HepG2 (cell line): ENCODE results near the gene TRIM31. TPM values are rescaled to one million over a fixed set of nuclear protein-coding genes. Genes with fewer than 3 reads are reported as not detected.

Experiments used
- CTCF ChIP-seq: sonication (generic); formaldehyde crosslinking; IDR thresholded peaks from 2 replicates; pipeline ENCODE4 v1.5.0; 2020; ENCODE audit warnings: mild to moderate bottlenecking, missing genetic modification reagents, moderate library complexity
- GTF3A ChIP-seq: sonication (generic); formaldehyde crosslinking; conservative IDR thresholded peaks from 2 replicates; pipeline ENCODE4 v1.4.0; 2020; ENCODE audit warnings: mild to moderate bottlenecking, missing genetic modification reagents
- HINFP ChIP-seq: sonication (generic); formaldehyde crosslinking; IDR thresholded peaks from 2 replicates; pipeline ENCODE4 v1.4.0; 2020; ENCODE audit warnings: low read depth, mild to moderate bottlenecking, missing genetic modification reagents
- HMG20A ChIP-seq: IDR thresholded peaks from 2 replicates; pipeline ENCODE4 v1.6.1; 2016; ENCODE audit warnings: borderline replicate concordance
- ISL2 ChIP-seq: sonication (generic); formaldehyde crosslinking; IDR thresholded peaks from 2 replicates; pipeline ENCODE4 v1.5.0; 2020; ENCODE audit warnings: missing genetic modification reagents
- JUNB ChIP-seq: sonication (generic); formaldehyde crosslinking; IDR thresholded peaks from 2 replicates; pipeline ENCODE4 v1.8.0; 2022; ENCODE audit warnings: missing genetic modification reagents, mild to moderate bottlenecking, borderline replicate concordance
- KDM2A ChIP-seq: sonication (generic); formaldehyde crosslinking; IDR thresholded peaks from 2 replicates; pipeline ENCODE4 v1.4.0; 2020; ENCODE audit warnings: low read depth, missing genetic modification reagents, borderline replicate concordance
- KDM5A ChIP-seq: fragments of 200-600 bp; sonication (generic); IDR thresholded peaks from 2 replicates; pipeline ENCODE4 v1.7.0; 2018; ENCODE audit warnings: antibody characterized with exemption, mild to moderate bottlenecking, low read length, borderline replicate concordance
- MAFF ChIP-seq: IDR thresholded peaks from 2 replicates; pipeline ENCODE4 v1.6.1; 2011; ENCODE audit warnings: low read depth, low read length, improper control_type of control experiment
- MLLT10 ChIP-seq: sonication (generic); formaldehyde crosslinking; IDR thresholded peaks from 2 replicates; pipeline ENCODE4 v1.4.0; 2020; ENCODE audit warnings: missing genetic modification reagents
- MYNN ChIP-seq: sonication (generic); formaldehyde crosslinking; IDR thresholded peaks from 2 replicates; pipeline ENCODE4 v1.4.0; 2020; ENCODE audit warnings: mild to moderate bottlenecking, low read depth, missing genetic modification reagents
- NCOA2 ChIP-seq: sonication (generic); formaldehyde crosslinking; IDR thresholded peaks from 2 replicates; pipeline ENCODE4 v1.8.0; 2022; ENCODE audit warnings: inconsistent platforms
- NFIB ChIP-seq: sonication (generic); formaldehyde crosslinking; IDR thresholded peaks from 2 replicates; pipeline ENCODE4 v1.9.0; 2021; ENCODE audit warnings: missing genetic modification reagents, mild to moderate bottlenecking, borderline replicate concordance
- NR0B2 ChIP-seq: sonication (generic); formaldehyde crosslinking; IDR thresholded peaks from 2 replicates; pipeline ENCODE4 v1.4.0; 2020; ENCODE audit warnings: mild to moderate bottlenecking, missing genetic modification reagents
- SMAD3 ChIP-seq: sonication (generic); formaldehyde crosslinking; IDR thresholded peaks from 2 replicates; pipeline ENCODE4 v1.4.0; 2020; ENCODE audit warnings: missing genetic modification reagents
- SMYD3 ChIP-seq: sonication (generic); formaldehyde crosslinking; IDR thresholded peaks from 2 replicates; pipeline ENCODE4 v1.8.1; 2023; ENCODE audit warnings: mild to moderate bottlenecking, missing genetic modification reagents
- SP4 ChIP-seq: sonication (generic); formaldehyde crosslinking; IDR thresholded peaks from 2 replicates; pipeline ENCODE4 v1.8.1; 2023; ENCODE audit warnings: mild to moderate bottlenecking, missing genetic modification reagents
- STAT5B ChIP-seq: sonication (generic); formaldehyde crosslinking; IDR thresholded peaks from 2 replicates; pipeline ENCODE4 v1.4.0; 2020; ENCODE audit warnings: missing genetic modification reagents
- TAF1 ChIP-seq: sonication (generic); formaldehyde crosslinking; IDR thresholded peaks from 2 replicates; pipeline ENCODE4 v1.4.0; 2020; ENCODE audit warnings: missing genetic modification reagents
- ZNF484 ChIP-seq: sonication (generic); formaldehyde crosslinking; IDR thresholded peaks from 2 replicates; pipeline ENCODE4 v1.5.1; 2020; ENCODE audit warnings: mild to moderate bottlenecking, low read depth, missing genetic modification reagents, borderline replicate concordance
- ZNF629 ChIP-seq: sonication (generic); formaldehyde crosslinking; conservative IDR thresholded peaks from 2 replicates; pipeline ENCODE4 v1.5.0; 2020; ENCODE audit warnings: missing genetic modification reagents
- ZNF746 ChIP-seq: sonication (generic); formaldehyde crosslinking; IDR thresholded peaks from 2 replicates; pipeline ENCODE4 v1.8.0; 2022; ENCODE audit warnings: mild to moderate bottlenecking, missing genetic modification reagents
- ZSCAN12 ChIP-seq: sonication (generic); formaldehyde crosslinking; IDR thresholded peaks from 2 replicates; pipeline ENCODE4 v1.9.0; 2021; ENCODE audit warnings: mild to moderate bottlenecking, missing genetic modification reagents
- polyA plus RNA-seq, 8 experiments: library from polyadenylated mRNA; depleted of rRNA in 3 of 8; stranded (reverse) in 7 of 8; unstranded in 1 of 8; fragments of >200 nt; fragmentation: Illumina TruSeq in 4 of 8; extraction: Trizol in 4 of 8; gene quantifications; 2 replicates each; pipeline versions ENCODE4 v1.2.1 to v1.2.3, GENCODE V29; 2011 to 2016; ENCODE audit warnings: low read depth in 4 of 8, missing spikeins in 1 of 8, mixed read lengths in 1 of 8; ENCODE audit not compliant: insufficient read depth in 1 of 8
- total RNA-seq, 5 experiments: library from RNA; depleted of rRNA; stranded (reverse); fragments of >200 nt; fragmentation: Illumina TruSeq; extraction: Trizol; gene quantifications; 2 replicates each; pipeline ENCODE4 v1.2.3, GENCODE V29; 2016; ENCODE audit warnings: low read depth in 1 of 5
- TF ChIP-seq, protein P1 (sequence below): sonication (generic); formaldehyde crosslinking; IDR thresholded peaks from 2 replicates; pipeline ENCODE4 v1.4.0; 2020; ENCODE audit warnings: missing genetic modification reagents, borderline replicate concordance
- TF ChIP-seq, protein P2 (sequence below): IDR thresholded peaks from 2 replicates; pipeline ENCODE4 v1.6.1; 2016; ENCODE audit warnings: missing compliant biosample characterization, missing genetic modification reagents, borderline replicate concordance

The TRIM31 gene
- total and polyA plus RNA-seq, 2 of the 13 experiments (the other 11 are each of a cell fraction or from before 2014, with no cell fraction given): 0.13 to 0.51 TPM

- no peak for TF ChIP-seq ZNF629 (CRISPR knock-in tag)
- TF ChIP-seq, protein P1, sequence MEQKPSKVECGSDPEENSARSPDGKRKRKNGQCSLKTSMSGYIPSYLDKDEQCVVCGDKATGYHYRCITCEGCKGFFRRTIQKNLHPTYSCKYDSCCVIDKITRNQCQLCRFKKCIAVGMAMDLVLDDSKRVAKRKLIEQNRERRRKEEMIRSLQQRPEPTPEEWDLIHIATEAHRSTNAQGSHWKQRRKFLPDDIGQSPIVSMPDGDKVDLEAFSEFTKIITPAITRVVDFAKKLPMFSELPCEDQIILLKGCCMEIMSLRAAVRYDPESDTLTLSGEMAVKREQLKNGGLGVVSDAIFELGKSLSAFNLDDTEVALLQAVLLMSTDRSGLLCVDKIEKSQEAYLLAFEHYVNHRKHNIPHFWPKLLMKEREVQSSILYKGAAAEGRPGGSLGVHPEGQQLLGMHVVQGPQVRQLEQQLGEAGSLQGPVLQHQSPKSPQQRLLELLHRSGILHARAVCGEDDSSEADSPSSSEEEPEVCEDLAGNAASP: no peak
- no peak for TF ChIP-seq ZNF746 (CRISPR knock-in tag)
- 0 out of 2 replicates have a peak, but pooled peaks have one; percentile 47 for TF ChIP-seq NR0B2 (CRISPR knock-in tag)
- TF ChIP-seq ZNF484 (CRISPR knock-in tag): 0 out of 2 replicates have a peak, but pooled peaks have one; percentile 51
- TF ChIP-seq CTCF: no peak
- TF ChIP-seq, protein P2, sequence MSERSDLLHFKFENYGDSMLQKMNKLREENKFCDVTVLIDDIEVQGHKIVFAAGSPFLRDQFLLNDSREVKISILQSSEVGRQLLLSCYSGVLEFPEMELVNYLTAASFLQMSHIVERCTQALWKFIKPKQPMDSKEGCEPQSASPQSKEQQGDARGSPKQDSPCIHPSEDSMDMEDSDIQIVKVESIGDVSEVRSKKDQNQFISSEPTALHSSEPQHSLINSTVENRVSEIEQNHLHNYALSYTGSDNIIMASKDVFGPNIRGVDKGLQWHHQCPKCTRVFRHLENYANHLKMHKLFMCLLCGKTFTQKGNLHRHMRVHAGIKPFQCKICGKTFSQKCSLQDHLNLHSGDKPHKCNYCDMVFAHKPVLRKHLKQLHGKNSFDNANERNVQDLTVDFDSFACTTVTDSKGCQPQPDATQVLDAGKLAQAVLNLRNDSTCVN: no peak
- no peak for TF ChIP-seq MYNN (CRISPR knock-in tag)
- TF ChIP-seq STAT5B (CRISPR knock-in tag): no peak
- no peak for TF ChIP-seq GTF3A (CRISPR knock-in tag)
- TF ChIP-seq KDM5A: no peak
- TF ChIP-seq ZSCAN12: peak; percentile 33; the same call in 1 of the 2 replicates
- no peak for TF ChIP-seq SMAD3 (CRISPR knock-in tag)
- peak; percentile 32; the same call in 1 of the 2 replicates for TF ChIP-seq TAF1 (CRISPR knock-in tag)
- no peak for TF ChIP-seq NFIB
- no peak for TF ChIP-seq MLLT10
- 0 out of 2 replicates have a peak, but pooled peaks have one; percentile 22 for TF ChIP-seq ISL2 (CRISPR knock-in tag)
- TF ChIP-seq HINFP: no peak
- TF ChIP-seq SMYD3 (CRISPR knock-in tag): no peak
- no peak for TF ChIP-seq MAFF
- TF ChIP-seq JUNB: no peak
- TF ChIP-seq SP4 (CRISPR knock-in tag): no peak
- TF ChIP-seq NCOA2: no peak
- no peak for TF ChIP-seq HMG20A
- TF ChIP-seq KDM2A (CRISPR knock-in tag): peak; percentile 55; the same call in 1 of the 2 replicates
These were observed 37.6 kb downstream of the TRIM31 start, which contains the start of gene RNF39 (continued) for GRCh38 chr6:30075094-30075789.
